Endodermal cell (in vitro differentiated cells): ENCODE results near the gene ARHGEF3. TPM values are rescaled to one million over a fixed set of nuclear protein-coding genes. Genes with fewer than 3 reads are reported as not detected.

Source experiments
- DNase-seq: peaks from one replicate; pipeline ENCODE4 v3.0.0-alpha.2; 2017
- H3K27ac ChIP-seq: 2 replicates; pipeline ENCODE4 v1.5.1; 2013; ENCODE audit warnings: mild to moderate bottlenecking, low read depth, low read length, moderate library complexity
- H3K27me3 ChIP-seq: 2 replicates; pipeline ENCODE4 v1.6.1; 2013; ENCODE audit warnings: mild to moderate bottlenecking, low read length, moderate library complexity; ENCODE audit not compliant: insufficient read depth, control insufficient read depth, poor library complexity, severe bottlenecking
- H3K36me3 ChIP-seq: 2 replicates; pipeline ENCODE4 v1.7.0; 2013; ENCODE audit warnings: mild to moderate bottlenecking, low read length, moderate library complexity; ENCODE audit not compliant: control insufficient read depth, insufficient read depth
- H3K4me1 ChIP-seq: one replicate; pipeline ENCODE4 v1.7.0; 2013; ENCODE audit warnings: low read length; ENCODE audit not compliant: control insufficient read depth, insufficient read depth
- H3K4me3 ChIP-seq: 2 replicates; pipeline ENCODE4 v1.5.1; 2013; ENCODE audit warnings: mild to moderate bottlenecking, low read length, moderate library complexity
- H3K9ac ChIP-seq: 2 replicates; pipeline ENCODE4 v1.6.1; 2013; ENCODE audit warnings: mild to moderate bottlenecking, low read length, moderate library complexity; ENCODE audit not compliant: poor library complexity, severe bottlenecking; ENCODE audit errors: extremely low read depth
- H3K9me3 ChIP-seq: 2 replicates; pipeline ENCODE4 v1.6.1; 2013; ENCODE audit warnings: mild to moderate bottlenecking, low read length, moderate library complexity; ENCODE audit not compliant: control insufficient read depth
- H3K27ac Mint-ChIP-seq: 2 replicates; pipeline ENCODE4 v1.8.0; 2020; ENCODE audit warnings: mixed read lengths
- H3K27me3 Mint-ChIP-seq: 2 replicates; pipeline ENCODE4 v1.8.0; 2021; ENCODE audit warnings: mild to moderate bottlenecking, mixed read lengths; ENCODE audit not compliant: insufficient read depth
- H3K36me3 Mint-ChIP-seq: 2 replicates; pipeline ENCODE4 v1.8.0; 2020; ENCODE audit warnings: low read depth, mixed read lengths
- H3K4me1 Mint-ChIP-seq: 2 replicates; pipeline ENCODE4 v1.8.0; 2020; ENCODE audit warnings: mixed read lengths
- H3K4me3 Mint-ChIP-seq: 2 replicates; pipeline ENCODE4 v1.8.0; 2020; ENCODE audit warnings: mild to moderate bottlenecking, moderate library complexity, mixed read lengths
- H3K9me3 Mint-ChIP-seq: 2 replicates; pipeline ENCODE4 v1.8.0; 2020; ENCODE audit warnings: mild to moderate bottlenecking, mixed read lengths
- WGBS, 2 experiments: methylation state at CpG; one replicate each; pipeline versions ENCODE4 v1.1.5 to v1.1.7; 2013; ENCODE audit warnings: missing lambda C conversion rate in 2 of 2, mixed read lengths in 1 of 2; ENCODE audit not compliant: insufficient coverage in 1 of 2, insufficient read length in 1 of 2; 5-methylcytosine and 5-hydroxymethylcytosine counted together
- total RNA-seq, 2 donors: library from RNA; stranded (reverse); fragmentation: NEBNext Ultra II Directional in 1 of 2; extraction: Animal tissue kit (Norgen Biotek cat#: 25700) in 1 of 2; gene quantifications; 2 replicates in 1 of 2; 3 replicates in 1 of 2; pipeline ENCODE4 v1.2.1, GENCODE V29; 2021
- TF ChIP-seq, protein P1 (sequence below): fragments of 200-600 bp; sonication (generic); conservative IDR thresholded peaks from 2 replicates; pipeline ENCODE4 v1.5.0; 2021; ENCODE audit warnings: antibody characterized with exemption, mild to moderate bottlenecking

The ARHGEF3 gene
- total RNA-seq, 2 donors from 2014 or later = 12.7 to 14.1 TPM

DNA sequence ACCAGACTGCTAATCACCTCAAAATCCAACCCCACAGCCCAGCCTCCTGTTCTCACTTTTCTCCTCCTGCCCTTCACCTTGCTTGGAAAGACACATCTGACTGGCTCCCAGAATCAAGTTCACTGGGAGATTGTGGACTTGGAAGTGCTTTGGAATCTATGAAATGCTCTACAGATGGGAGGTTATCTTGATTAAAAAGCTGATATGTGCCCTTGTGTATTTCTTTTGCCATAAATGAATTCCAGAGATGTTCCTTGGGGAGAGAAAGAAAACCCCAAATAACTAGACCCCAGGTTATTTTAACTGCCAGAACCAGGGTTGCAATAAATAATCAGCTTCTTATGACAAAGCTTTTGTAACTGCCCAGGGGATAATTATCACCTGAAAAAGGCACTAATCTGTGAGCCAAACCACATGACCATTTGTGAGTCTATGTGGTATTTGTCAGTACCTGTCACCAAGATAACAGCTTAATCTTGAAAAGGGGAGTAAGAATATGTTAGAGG, 21.7 kb upstream of the ARHGEF3 start:
- Mint-ChIP-seq H3K27me3 (no peaks in the 10 kb centered on the region), H3K27ac (peak overlapping the region; percentile 82), H3K4me3 (peak overlapping the region; percentile 13), H3K4me1 (peaks cover 51% of the 10 kb centered on the region), H3K36me3 (no peaks in the 10 kb centered on the region), H3K9me3 (no peaks in the 10 kb centered on the region)
- Histone ChIP-seq H3K9ac (peak overlapping the region; percentile 40), H3K4me3 (peak overlapping the region; percentile 43), H3K4me1 (peaks cover 17% of the 10 kb centered on the region), H3K27me3 (no peaks in the 10 kb centered on the region), H3K9me3 (no peaks in the 10 kb centered on the region), H3K36me3 (no peaks in the 10 kb centered on the region), H3K27ac (peak overlapping the region; percentile 3)
- peak; percentile 62 for DNase-seq
- TF ChIP-seq, protein P1, sequence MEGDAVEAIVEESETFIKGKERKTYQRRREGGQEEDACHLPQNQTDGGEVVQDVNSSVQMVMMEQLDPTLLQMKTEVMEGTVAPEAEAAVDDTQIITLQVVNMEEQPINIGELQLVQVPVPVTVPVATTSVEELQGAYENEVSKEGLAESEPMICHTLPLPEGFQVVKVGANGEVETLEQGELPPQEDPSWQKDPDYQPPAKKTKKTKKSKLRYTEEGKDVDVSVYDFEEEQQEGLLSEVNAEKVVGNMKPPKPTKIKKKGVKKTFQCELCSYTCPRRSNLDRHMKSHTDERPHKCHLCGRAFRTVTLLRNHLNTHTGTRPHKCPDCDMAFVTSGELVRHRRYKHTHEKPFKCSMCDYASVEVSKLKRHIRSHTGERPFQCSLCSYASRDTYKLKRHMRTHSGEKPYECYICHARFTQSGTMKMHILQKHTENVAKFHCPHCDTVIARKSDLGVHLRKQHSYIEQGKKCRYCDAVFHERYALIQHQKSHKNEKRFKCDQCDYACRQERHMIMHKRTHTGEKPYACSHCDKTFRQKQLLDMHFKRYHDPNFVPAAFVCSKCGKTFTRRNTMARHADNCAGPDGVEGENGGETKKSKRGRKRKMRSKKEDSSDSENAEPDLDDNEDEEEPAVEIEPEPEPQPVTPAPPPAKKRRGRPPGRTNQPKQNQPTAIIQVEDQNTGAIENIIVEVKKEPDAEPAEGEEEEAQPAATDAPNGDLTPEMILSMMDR = no peak

GRCh38 chr3:56822501-56822900, 20.8 kb upstream of the ARHGEF3 start:
- no peak overlapping the region for H3K4me3 Mint-ChIP-seq

DNA sequence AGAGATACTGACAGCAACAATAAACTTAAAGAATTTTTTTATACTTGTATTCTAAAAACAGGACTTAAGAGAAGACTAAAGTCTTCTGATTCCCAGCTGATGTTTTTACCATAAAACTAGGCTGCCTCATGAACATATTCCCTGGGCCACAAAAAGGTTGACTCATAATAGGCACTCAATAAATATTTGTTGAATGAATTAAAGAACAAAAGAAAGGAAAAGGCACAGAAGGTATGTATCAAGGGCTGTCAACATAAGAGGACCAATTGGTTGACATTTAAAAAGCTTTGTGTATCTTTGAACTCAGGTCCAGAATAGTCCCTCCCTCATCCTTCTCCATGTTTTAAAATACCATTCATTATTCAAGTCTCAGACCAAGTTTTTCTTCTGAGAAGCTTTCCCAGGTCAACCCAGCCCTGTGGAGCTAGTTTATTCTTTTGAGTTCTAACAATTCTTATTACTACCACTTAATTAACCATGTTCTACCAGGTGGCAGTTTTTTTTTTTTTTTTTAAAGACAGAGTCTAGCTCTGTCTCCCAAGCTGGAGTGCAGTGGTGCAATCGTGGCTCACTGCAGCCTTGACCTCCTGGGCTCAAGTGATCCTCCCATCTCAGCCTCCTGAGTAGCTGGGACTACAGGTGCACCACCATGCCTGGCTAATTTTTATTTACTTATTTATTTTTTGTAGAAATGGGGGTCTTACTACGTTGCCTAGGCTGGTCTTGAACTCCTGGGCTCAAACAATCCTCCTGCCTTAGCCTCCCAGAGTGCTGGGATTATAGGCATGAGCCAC, 17.5 kb upstream of the ARHGEF3 start:
- peaks cover 7% of the 10 kb centered on the region for H3K4me1 ChIP-seq
- WGBS, 2 experiments = 86 to 89% methylated on average over 1 to 2 of the region's 2 CpGs
- TF ChIP-seq, protein P1 = no peak
- H3K4me3 ChIP-seq = no peak overlapping the region
- no peaks in the 10 kb centered on the region for H3K36me3 ChIP-seq
- H3K9ac ChIP-seq = no peak overlapping the region
- H3K27me3 Mint-ChIP-seq = no peaks in the 10 kb centered on the region
- no peak overlapping the region for H3K27ac ChIP-seq
- no peaks in the 10 kb centered on the region for H3K36me3 Mint-ChIP-seq
- H3K27ac Mint-ChIP-seq = no peak overlapping the region
- H3K27me3 ChIP-seq = no peaks in the 10 kb centered on the region
- no peak for DNase-seq
- H3K4me1 Mint-ChIP-seq = peaks cover 41% of the 10 kb centered on the region
- no peaks in the 10 kb centered on the region for H3K9me3 Mint-ChIP-seq
- no peak overlapping the region for H3K4me3 Mint-ChIP-seq
- no peaks in the 10 kb centered on the region for H3K9me3 ChIP-seq

More at GRCh38 chr3:56822501-56822900, 20.8 kb upstream of the ARHGEF3 start:
- Histone ChIP-seq H3K36me3 (no peaks in the 10 kb centered on the region), H3K4me3 (no peak overlapping the region), H3K4me1 (peaks cover 17% of the 10 kb centered on the region), H3K27ac (no peak overlapping the region), H3K9ac (no peak overlapping the region), H3K9me3 (no peaks in the 10 kb centered on the region), H3K27me3 (no peaks in the 10 kb centered on the region)
- WGBS, 2 experiments = 89 to 97% methylated on average over 4 to 7 of the region's 7 CpGs
- Mint-ChIP-seq H3K36me3 (no peaks in the 10 kb centered on the region), H3K27ac (no peak overlapping the region), H3K27me3 (no peaks in the 10 kb centered on the region), H3K4me1 (peaks cover 58% of the 10 kb centered on the region), H3K9me3 (no peaks in the 10 kb centered on the region)
- TF ChIP-seq, protein P1 = no peak
- DNase-seq = no peak
